KOPT-K1 (cell line): ENCODE results near the gene ALK.

Experiments used
- H3K27ac ChIP-seq: fragments of 200-600 bp; sonication (generic); 2 replicates; pipeline ENCODE4 v1.5.1; 2016; ENCODE audit warnings: antibody characterized with exemption, mild to moderate bottlenecking, low read depth, low read length; ENCODE audit not compliant: poor library complexity, severe bottlenecking
- H3K36me3 ChIP-seq: fragments of 200-600 bp; sonication (generic); 2 replicates; pipeline ENCODE4 v1.5.1; 2017; ENCODE audit warnings: antibody characterized with exemption, mild to moderate bottlenecking, low read length, moderate library complexity; ENCODE audit not compliant: insufficient read depth
- H3K9me3 ChIP-seq: fragments of 200-600 bp; sonication (generic); 2 replicates; pipeline ENCODE4 v1.5.1; 2017; ENCODE audit warnings: antibody characterized with exemption, low read length, mild to moderate bottlenecking; ENCODE audit not compliant: insufficient read depth, poor library complexity, severe bottlenecking

ALK gene

DNA sequence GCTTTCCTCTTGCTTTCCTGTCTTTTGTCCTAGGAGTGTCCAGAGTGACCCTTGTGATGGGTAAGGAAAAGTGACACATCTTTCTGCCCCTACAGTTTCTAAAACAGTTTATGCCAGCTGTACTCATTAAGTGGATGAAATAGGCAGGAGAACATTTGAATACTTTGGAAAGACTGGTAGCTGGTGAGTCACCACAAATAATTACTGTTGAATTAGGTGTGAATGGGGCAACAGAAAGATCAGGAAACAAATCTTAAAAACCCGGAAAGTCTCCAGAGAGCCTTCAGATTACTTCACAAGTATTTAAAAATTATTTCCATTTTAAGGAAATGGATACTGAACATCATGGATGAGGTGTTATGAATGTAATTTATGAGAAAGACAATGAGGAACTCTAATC, 527.7 kb downstream of the ALK start:
- no peak overlapping the region for H3K27ac ChIP-seq
- no peaks in the 10 kb centered on the region for H3K9me3 ChIP-seq
- no peaks in the 10 kb centered on the region for H3K36me3 ChIP-seq

DNA sequence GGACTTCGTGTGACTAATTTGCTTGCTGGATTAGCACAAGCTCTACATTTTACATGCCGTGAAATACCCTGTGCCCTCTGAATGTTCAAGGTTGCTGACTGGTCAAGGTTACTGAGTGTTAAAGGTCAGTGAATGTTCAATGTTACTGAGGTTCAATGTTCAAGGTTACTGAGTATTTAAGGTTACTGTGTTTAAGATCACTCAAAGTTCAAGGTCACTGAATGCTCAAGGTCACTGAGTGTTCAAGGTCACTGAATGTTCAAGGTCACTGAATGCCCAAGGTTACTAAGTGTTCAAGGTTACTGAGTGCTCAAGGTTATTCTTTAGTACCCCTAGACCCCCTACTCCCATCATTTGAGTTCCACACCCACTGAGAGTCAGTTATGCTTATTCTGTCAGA, 528.6 kb downstream of the ALK start:
- Histone ChIP-seq H3K9me3 (no peaks in the 10 kb centered on the region), H3K27ac (no peak overlapping the region)

DNA sequence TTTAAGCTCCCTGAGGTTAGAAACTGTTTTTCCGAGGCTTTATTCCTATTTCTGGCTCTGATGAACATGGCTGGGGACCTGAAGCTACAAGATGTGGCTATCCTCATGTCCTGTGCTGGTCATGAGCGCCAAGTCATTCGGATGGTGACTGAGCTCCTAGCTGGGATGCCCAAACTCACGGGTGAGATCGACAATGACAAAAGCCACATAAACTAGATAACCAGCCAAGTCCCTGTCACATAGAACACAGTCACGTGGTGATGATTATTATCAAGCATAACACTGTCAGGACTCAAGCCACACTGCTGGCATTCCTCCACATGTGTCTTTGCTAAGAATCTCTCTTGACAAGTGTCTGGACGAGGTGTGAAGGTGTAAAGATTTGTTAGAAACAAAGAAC, 531.2 kb downstream of the ALK start:
- Histone ChIP-seq H3K27ac (no peak overlapping the region), H3K36me3 (no peaks in the 10 kb centered on the region), H3K9me3 (no peaks in the 10 kb centered on the region)

More for the DNA sequence above, 528.6 kb downstream of the ALK start:
- H3K36me3 ChIP-seq, result no peaks in the 10 kb centered on the region

DNA sequence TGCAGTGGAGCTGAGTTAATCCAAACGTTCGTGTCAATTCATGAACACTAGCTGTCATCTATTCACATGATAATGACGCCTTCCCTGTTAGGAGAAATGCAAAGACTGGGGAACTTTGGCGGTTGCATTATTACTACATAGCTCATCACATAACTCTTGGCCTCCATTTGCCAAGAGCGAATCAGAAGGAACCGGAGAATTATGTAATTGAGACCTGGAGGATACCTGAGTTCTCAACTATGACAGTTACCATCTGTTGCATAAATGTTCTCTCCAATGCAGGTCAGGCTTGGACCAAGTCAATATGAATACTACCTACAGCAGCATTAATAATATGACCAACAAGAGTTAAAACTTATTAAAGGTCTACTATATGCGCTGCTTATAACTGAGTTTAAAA, 531.7 kb downstream of the ALK start:
- Histone ChIP-seq H3K36me3 (no peaks in the 10 kb centered on the region), H3K27ac (no peak overlapping the region), H3K9me3 (no peaks in the 10 kb centered on the region)

DNA sequence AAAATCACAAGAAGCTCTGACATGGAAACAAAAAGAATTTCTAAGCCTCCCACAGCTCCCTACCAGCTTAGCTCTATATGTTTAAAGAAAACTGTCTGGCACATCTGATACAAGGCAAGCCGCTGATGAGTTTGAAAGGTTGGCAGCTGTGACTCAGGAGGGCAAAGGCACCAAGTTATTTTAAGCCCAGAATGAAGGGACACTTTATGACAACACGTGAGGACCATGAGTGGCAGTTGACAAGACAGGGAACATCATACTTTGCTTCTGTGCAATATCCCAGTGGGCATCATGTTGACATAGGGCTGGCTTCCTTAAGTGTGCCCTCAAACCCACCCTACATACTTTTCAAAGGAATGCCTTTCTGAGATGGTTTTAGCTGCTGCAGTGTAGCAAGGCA, 533.3 kb downstream of the ALK start:
- H3K36me3 ChIP-seq, result no peaks in the 10 kb centered on the region
- H3K9me3 ChIP-seq, result no peaks in the 10 kb centered on the region
- H3K27ac ChIP-seq, result no peak overlapping the region

DNA sequence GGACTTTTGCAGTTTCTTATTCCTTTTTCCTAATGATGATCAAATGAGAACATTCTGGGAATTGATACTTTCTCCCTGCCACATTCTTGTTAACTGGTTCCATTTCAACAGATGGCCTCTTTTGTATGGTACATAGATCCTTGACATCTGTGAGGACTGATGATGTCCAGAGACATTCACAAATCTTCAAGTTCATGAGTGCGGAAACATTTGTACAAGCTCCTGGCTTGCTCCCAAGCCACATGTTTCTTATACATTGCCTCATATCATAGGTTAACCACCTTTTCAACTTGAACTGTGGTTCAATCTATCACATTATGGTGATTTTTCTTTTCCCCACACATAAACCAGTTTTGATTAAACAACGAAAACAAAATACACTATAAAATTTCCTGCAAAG, 538.9 kb downstream of the ALK start:
- no peaks in the 10 kb centered on the region for H3K36me3 ChIP-seq
- H3K9me3 ChIP-seq, result no peaks in the 10 kb centered on the region

DNA sequence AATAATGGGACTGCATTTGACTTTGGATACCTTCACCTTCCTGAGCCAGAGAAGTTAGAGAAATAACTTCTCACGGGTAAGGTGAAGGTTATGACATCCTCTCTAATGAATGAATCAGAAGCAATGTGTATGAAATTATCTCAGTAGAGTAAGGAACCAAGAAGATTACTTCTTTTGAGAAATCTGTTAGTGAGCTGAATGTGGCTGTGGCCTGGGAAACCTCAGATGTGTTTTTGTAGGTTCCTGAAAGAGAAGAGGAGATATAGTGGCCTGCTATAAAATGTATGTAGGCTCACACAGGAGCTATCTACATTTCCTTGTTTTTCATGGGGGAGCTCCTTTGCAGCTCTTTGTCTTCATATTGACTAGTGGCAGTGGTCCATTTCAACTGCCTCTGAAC, 543.6 kb downstream of the ALK start:
- no peak overlapping the region for H3K27ac ChIP-seq
- no peaks in the 10 kb centered on the region for H3K36me3 ChIP-seq
- no peaks in the 10 kb centered on the region for H3K9me3 ChIP-seq

More for the DNA sequence above, 538.9 kb downstream of the ALK start:
- H3K27ac ChIP-seq, result no peak overlapping the region

DNA sequence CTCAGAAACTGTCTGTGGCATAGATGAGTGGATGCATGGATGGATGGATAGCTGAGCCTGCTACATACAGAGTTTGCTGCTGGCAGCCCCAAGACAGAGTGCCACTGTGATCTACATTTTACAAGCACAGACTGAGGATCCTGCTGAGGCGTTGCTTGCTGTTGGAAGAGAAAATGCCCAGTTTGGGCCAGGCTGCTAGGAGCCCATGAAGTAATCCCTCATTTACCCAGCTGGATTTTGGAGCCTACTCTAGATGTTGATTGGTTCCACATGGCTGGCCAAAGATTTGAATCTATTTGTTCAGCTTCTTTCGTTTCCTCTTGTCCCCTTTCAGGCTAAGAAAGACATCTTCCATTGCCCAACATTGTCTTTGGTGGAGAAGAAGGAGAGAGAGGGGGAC, 544.8 kb downstream of the ALK start:
- H3K27ac ChIP-seq, result no peak overlapping the region
- no peaks in the 10 kb centered on the region for H3K9me3 ChIP-seq
- H3K36me3 ChIP-seq, result no peaks in the 10 kb centered on the region

DNA sequence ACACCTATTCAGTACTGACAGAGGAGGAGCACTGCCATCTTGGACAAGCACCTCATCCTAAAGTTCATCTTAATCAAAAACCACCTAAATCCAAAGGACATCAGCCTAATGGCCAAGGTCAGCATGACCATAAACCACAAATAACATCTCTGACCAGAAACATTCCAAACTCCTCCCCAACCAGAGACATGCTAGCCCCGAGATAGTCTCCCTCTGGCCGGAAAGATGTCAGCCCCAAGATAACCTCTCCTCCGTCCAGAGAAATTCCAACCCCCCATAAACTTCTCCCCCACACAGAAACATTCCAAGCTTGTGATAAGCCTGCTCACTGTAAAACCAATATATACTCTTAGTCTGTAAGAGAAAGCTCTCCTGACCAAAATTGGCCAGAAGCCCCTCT, 545.5 kb downstream of the ALK start:
- H3K27ac ChIP-seq, result no peak overlapping the region
- H3K9me3 ChIP-seq, result no peaks in the 10 kb centered on the region
- H3K36me3 ChIP-seq, result no peaks in the 10 kb centered on the region

DNA sequence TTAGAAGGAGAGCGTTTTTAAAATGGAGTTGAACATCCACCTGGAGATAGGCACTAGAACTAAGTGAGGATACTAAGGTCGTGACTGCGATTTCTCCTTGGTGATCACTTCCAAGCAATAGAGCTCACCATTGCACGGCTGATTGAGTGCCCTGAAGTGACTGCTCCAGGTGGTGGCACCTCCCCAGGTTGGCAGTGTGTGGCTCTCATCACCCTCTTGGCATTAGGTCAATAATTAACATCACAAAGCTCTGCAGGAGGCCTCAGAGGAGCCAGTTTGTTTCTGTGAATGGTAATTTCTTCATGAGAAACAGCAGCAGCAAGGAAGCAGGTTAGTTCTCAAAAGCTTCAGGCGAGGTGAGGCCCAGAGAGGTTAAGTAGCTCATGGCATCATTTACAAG, 546.6 kb downstream of the ALK start:
- Histone ChIP-seq H3K36me3 (no peaks in the 10 kb centered on the region), H3K27ac (no peak overlapping the region), H3K9me3 (no peaks in the 10 kb centered on the region)

DNA sequence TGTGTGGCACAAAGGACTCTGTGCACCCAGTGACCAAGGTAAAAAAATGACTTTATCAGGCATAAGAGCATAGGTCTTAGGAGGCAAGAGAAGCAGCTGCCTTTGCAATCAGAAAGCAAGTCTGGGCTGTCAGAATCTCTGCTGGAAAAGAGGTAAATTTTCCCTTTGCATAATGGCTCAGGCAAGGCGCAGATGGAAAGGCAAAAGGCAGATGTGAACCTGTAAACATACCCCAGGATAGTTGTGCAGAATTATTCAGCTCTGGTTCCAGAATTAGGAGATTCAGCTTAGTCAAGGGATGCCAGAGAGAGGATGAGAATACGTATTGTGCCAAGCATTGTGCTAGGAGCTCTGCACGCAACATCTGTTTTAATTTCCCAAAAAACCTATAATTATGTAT, 547.5 kb downstream of the ALK start:
- no peaks in the 10 kb centered on the region for H3K9me3 ChIP-seq
- no peak overlapping the region for H3K27ac ChIP-seq

DNA sequence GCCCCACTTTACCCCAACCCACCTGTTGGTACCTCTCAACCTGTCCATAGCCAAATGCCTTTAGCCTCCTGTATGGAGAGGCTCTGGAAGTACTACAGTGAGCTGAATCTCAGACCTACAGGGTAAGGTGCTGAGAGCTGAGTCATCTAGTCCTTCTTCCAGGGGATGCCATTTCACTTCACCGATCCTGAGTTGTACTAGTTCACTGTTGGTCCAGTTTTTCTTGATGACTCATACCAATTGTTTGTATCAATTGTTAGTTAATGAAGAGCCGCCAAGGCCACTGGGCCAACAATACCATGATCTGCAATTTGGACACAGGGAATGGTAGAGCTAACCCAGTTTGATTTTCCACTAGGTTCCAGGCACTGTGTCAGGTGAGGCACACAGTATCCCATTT, 549.2 kb downstream of the ALK start:
- H3K36me3 ChIP-seq, result no peaks in the 10 kb centered on the region
- H3K9me3 ChIP-seq, result no peaks in the 10 kb centered on the region
- no peak overlapping the region for H3K27ac ChIP-seq

More for the DNA sequence above, 547.5 kb downstream of the ALK start:
- no peaks in the 10 kb centered on the region for H3K36me3 ChIP-seq

DNA sequence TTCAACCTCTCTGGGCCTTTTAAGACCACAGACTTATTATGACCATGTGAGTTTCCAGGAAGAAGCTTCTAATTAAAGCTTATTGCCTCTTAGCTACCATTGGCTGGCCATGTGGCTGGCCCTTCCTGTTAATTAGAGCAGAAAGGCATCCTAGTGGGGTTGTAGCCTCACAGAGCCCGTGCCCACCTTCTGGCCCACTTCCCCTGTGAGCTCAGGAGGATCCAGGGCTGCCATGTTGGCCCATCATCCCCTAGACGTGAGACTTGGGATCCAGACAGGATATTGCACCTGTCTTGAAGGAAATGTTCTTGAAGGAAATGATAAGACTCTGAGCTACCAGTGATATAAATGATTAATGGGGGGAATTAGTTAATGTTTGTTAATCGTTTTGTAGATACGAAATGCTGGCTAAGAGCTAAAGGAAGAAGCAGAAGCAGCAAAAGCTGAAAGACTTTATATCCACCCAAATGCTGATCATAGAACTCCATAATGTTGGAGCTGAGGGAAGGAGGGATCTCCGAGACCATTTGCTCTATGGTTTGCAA, 550.7 kb downstream of the ALK start:
- no peaks in the 10 kb centered on the region for H3K36me3 ChIP-seq
- H3K27ac ChIP-seq, result no peak overlapping the region
- no peaks in the 10 kb centered on the region for H3K9me3 ChIP-seq

DNA sequence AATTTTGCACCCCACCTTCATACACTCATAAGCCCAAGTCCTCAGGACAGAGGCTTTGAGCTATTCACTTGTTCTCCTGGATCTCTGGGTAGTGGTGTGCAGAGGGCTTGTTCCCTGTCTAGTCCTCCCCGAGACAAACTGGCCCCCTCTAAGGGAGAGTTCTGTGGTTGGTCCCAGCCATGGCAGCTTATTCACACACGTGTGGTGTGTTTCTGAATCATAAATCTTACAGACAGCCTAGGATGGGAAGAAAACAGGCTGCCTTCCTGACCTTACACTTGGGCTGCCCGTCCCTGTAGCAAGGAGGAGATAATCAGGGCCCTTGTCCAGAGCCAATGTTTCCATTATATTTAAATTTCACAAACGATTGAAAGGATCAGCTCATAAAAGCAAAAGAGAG, 551.2 kb downstream of the ALK start:
- Histone ChIP-seq H3K36me3 (no peaks in the 10 kb centered on the region), H3K27ac (no peak overlapping the region), H3K9me3 (no peaks in the 10 kb centered on the region)

DNA sequence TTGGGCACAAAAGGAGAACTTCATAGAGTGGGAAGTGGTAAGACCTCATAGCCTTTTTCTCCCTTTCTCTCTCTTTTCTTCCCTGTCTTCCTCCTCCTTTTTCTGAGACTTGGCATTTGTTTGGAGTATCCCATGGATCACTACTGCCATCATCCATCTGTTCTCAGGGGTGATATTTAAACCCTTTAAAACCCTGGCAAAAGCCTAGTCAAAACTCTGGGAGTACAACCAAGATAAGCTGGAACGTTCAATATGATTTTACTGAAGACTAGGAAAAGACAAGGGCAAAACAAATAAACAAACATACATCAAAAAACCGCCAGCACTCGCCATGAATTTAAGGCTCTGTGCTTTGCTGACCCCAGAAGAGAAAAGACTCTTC, 552.7 kb downstream of the ALK start:
- Histone ChIP-seq H3K36me3 (no peaks in the 10 kb centered on the region), H3K27ac (no peak overlapping the region), H3K9me3 (no peaks in the 10 kb centered on the region)

DNA sequence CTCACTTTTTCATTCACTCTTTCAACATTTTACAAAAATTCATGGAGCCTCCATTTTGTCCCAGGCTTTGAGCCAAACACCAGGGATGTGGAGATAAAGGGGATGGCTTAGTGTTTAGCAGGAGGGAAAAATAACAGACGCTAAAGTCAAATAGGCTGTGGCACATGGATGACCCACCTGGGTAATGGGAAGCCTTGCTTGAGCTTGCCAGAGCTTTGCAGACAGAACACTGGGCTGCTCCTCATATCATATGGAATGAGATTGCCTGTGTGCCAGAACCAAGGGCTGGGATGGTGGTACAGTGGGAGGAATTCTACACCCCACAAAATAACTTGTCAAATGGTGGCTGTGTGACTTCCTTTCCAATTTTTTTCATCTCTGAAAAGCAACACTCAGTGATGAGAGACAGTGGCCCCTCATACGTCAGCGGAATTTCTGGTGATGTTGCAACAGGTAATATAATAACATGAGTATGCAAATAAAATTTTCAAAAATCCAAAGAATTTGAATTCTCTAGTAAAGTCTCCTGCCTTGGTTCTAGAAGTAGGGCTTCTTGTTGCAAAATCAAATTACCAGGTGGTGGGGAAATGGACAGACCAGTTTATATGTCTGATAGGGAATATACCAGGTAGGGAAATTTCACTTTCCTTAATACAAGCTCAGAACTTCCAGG, 553.3 kb downstream of the ALK start:
- no peaks in the 10 kb centered on the region for H3K9me3 ChIP-seq
- no peaks in the 10 kb centered on the region for H3K36me3 ChIP-seq
- no peak overlapping the region for H3K27ac ChIP-seq
